GM18505 (cell line): Measurements from ENCODE around the gene TMEM247.
"Not testable (repeated sequence)": the region's sequence is repeated elsewhere in the genome, so short reads cannot be mapped to it uniquely, and the experiment has no call there.

ENCODE experiments used
- ATAC-seq: cut with Tn5 transposase; IDR thresholded peaks from one replicate; pipeline ENCODE4 v1.9.1; 2021; ENCODE audit not compliant: unreplicated experiment
- POLR2A ChIP-seq: IDR thresholded peaks from 4 replicates; pipeline ENCODE4 v1.6.1; 2011; ENCODE audit warnings: borderline replicate concordance; ENCODE audit not compliant: insufficient read depth, insufficient read length; ENCODE audit errors: extremely low read depth

Gene TMEM247

DNA sequence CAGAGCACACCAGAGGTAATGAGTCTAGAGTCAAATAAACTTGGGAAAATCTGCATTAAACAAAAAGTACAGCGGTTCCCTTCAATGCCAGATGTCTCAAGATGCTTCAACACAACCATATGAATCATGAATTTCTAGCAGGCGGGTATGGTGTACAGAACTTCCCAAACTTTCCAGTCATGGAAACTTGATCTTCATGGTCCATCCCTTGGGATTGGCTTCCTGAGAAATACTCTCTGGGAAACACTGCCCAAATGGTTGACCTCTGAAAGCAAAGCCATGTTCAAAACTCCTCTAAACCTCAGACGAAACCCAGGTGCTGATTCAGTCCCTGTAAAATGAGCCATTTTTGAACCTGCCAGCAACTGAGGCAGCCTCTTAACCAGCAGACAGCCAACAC, 16.4 kb upstream of the TMEM247 start:
- TF ChIP-seq POLR2A, result no peak
- ATAC-seq, result no peak

DNA sequence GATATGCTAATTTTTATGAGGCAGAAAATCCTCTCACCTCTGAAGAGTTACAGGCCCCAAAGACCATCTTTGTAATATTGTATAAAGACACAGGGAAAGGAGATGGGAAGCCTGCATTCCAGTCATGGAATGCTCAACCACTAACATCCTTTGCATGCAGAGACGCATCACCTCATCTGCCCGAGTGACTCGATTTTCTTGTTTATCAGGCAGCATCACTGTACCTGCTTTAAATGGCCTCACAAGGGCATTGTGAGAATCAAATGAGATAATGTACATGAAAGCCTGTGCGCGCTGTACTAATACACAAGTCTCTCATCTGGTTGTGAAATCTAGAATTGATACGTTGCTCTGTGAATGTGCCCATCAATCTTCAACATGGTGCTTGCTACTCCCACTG, 10.2 kb upstream of the TMEM247 start:
- ATAC-seq, result no peak
- TF ChIP-seq POLR2A, result no peak

DNA sequence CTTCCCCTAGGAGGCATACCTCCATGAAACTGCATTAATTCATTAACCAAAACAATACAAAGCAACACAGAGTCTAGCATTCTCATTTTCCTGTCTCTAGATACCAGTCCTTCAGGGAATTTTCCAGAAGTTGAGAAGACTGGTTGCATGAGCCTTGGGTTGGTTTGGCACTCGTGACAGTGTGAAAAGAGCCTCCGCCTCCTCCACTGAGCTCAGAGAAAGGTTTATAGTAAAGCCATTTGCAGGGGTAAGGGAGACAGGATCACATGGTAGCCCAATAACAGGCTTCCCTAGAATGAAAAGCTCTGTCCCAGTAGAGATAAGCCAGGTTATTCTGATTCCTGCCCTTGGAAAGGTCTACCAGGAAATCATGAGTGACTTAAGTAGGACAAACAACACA, 9.7 kb upstream of the TMEM247 start:
- no peak for ATAC-seq
- no peak for TF ChIP-seq POLR2A

DNA sequence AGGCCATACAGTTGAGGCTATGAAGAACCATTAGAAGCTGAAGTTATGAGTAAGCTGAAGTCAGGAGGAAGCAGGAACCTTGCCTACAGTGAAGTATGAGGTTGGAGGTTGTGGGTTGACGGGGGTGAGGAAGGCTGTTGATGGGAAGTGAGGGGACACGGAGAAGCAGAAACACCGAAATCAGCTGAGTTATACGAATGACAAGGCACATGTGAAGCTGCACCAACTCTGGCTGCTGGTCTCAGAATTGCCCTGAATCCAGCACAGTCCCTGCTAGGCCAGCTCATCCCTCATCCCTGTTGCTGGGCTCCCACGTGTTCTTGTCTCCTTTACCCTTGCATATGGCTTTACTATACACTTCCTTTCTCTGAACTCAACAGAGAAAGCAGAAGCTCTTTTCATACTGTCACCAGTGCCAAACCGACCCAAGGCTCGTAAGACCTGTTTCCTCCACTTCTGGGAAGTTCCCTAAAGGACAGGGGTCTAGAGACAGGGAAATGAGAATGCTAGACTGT, 9.2 kb upstream of the TMEM247 start:
- no peak for TF ChIP-seq POLR2A
- ATAC-seq, result no peak

DNA sequence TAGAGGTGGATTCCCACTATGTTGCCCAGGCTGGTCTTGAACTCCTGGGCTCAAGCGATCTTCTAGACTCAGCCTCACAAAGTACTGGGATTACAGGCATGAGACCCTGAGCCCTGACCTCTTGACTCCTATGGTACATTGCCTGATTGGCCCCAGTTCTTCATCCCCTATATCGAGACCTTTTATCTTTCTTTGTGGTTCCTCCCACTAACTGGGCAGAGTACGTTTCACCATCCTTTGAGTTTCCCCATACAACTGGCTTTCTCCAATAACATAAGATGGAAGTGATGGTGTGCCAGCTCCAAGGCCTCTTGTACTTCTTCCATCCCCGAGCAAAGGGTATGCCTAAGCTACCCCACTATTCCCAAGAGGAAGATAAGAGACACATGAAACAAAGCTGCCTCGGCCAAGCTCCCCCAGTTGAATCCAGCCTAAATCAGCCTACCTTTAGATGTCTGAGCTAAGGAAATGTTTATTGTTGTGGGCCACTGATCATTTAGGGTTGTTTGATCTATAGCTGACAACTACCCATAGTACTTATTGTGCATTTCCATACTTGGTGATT, 8.3 kb upstream of the TMEM247 start:
- no peak for ATAC-seq
- no peak for TF ChIP-seq POLR2A

DNA sequence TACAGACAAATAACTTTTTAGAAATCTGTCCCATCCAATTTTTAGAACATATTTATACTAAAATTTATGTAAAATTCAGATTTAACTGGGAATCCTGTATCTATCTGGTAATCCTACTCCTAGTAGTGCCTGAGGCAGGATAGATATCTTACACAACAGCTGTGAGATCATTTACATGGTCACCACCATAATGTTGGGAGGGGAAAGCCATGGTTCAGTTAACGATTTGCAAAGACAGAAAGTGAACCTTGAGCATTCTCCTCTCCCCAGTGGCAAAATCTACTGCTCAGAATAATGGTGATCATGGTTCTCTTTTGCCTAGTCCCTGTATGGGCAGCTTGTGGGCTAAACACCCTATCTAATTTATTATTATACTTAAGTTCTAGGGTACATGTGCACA, 7.7 kb upstream of the TMEM247 start:
- no peak for TF ChIP-seq POLR2A

DNA sequence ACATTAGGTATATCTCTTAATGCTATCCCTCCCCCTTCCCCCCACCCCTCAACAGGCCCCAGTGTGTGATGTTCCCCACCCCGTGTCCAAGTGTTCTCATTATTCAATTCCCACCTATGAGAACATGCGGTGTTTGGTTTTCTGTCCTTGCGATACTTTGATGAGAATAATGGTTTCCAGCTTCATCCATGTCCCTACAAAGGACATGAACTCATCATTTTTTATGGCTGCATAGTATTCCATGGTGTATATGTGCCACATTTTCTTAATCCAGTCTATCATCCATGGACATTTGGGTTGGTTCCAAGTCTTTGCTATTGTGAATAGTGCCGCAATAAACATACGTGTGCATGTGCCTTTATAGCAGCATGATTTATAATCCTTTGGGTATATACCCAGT, 7.2 kb upstream of the TMEM247 start:
- ATAC-seq, result not testable (repeated sequence)

More for the DNA sequence above, 7.7 kb upstream of the TMEM247 start:
- no peak for ATAC-seq

DNA sequence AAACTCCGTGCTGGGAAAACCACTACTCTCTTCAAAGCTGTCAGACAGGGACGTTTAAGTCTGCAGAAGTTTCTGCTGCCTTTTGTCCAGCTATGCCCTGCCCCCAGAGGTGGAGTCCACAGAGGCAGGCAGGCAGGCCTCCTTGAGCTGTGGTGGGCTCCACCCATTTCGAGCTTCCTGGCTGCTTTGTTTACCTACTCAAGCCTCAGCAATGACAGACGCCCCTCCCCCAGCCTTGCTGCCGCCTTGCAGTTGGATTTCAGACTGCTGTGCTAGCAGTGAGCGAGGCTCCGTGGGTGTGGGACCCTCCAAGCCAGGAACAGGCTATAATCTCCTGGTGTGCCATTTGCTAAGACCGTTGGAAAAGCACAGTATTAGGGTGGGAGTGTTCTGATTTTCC, 1.9 kb upstream of the TMEM247 start:
- not testable (repeated sequence) for ATAC-seq

DNA sequence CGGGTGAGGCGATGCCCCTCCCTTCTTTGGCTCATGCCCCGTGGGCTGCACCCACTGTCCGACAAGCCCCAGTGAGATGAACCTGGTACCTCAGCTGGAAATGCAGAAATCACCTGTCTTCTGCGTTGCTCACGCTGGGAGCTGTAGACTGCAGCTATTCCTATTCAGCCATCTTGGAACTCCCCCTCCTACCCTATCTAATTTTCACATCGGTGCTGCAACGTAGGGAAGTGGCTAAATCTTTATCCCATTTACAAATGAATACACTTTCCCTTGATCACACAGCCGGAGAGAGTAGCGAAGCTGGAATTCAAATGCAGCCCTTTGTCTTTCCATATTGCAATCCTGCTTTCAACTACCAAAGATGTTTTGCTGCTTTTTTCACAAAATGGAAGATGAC, 1.4 kb upstream of the TMEM247 start:
- no peak for ATAC-seq
- TF ChIP-seq POLR2A, result no peak

DNA sequence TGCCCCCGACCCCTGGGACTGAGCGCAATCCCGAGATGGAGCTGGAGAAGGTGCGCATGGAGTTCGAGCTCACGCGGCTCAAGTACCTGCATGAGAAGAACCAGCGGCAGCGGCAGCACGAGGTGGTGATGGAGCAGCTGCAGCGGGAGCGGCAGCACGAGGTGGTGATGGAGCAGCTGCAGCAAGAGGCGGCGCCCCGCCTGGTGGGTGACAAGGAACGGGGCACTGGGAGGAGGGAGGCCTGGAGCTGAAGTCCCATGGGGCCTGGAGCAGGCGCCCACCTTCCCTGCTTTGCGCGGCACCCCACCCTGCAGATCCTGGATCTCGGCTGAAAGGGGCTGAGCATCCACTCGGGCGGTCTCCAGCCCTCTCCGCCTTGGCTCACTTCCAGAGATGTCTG, 1.2 kb downstream of the TMEM247 start:
- no peak for ATAC-seq
- no peak for TF ChIP-seq POLR2A

DNA sequence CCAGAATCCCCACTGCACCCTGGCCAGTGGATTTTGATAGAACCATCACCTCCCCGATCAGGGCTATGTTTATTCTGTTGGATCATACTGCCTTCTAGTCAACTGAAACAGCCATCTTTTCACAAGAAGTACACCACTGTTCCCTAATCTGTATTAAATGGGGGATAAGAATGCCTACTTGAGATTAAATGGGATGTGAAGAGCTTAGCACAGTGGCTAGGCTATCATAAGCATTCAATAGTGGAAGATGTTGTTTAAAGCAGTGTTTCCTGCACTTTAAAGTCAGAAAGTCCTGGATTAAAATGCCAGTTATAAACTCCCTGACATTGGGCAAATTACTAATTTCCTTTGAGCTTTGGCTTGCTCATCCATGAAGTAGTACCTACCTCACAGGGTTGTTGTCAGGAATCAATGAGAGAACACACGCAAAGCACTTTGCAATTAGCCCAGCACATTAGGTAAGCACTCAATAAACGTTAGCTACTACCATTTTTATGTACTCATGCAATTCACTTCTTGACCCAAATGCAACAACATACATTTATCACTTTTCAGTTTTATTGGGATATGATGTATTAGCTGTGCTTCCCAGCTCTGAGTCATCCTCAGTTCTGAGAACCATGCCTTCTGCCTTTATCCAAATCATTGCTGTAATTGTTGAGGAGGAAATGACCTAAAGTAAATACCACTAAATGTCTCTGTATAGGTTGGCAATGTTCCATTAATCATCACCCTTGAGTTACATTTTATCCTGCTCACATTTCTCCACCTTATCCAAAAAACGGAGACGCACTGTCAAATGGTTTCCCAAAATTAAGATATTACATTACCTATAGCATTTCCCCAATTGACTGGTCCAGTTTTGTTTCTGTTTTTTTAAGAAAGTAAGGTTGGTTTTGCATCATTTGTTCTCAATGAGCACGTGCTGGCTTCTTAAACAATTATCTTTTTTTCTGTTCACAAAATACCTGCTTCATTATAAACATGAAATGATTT, 2.1 kb downstream of the TMEM247 start:
- TF ChIP-seq POLR2A, result no peak
- ATAC-seq, result no peak

DNA sequence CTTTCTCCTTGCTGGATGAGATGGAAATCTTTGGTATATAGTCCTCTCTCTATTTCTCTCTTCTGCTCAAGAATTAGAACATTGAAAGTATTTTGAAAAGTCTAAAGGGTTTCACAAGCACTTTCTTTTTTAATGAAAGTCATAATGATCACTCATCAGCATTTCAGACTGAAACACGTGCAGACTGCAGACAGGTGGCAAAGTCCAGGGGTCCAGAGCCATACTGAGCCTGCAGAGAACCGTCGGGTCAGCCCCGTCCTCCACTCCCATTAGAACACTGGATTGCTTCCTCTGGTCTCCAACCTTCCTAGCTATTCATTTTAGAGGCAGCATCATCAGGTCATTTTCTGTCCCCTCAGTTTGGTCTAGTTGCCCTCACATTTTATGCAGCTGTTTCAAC, 3.1 kb downstream of the TMEM247 start:
- no peak for ATAC-seq
- TF ChIP-seq POLR2A, result no peak

DNA sequence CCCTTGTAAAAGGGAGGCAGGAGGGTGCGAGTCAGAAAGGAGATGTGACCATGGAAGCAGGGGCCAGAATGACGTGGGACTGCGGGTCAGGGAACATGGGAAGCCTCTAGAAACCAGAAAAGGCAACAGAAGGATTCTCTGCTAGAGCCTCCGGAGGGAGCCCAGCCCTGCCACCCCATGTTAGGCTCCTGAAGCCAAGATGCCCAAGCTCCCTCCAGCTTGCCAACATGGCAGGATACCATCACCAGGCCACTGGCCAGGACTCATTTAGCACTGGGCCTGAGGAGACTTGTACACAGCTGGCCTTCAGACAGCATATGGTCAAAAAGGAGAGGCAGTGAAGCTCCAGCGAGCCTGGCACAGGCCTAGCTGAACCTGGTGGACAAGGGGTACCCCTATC, 5.6 kb downstream of the TMEM247 start:
- TF ChIP-seq POLR2A, result no peak
- ATAC-seq, result no peak

DNA sequence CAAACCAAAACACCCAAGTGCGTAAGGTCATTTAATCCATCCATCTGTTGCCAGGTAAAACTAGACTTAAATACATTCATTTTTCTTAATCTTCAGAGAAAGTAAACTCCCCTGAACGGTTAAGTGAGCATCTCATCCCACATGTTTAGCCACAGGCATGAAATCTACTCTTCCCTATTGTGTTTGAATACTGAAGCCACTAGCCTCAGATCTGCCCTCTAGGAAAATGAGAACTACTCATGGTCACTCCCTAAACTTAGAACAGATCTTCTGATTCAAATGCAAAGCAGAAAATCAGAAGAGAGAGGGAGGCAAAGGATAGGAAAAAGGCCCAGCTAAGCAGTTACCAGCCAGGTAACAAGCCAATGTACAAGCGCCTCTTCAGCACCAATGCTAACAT, 7.1 kb downstream of the TMEM247 start:
- ATAC-seq, result no peak
- TF ChIP-seq POLR2A, result no peak
